ENCODE data around the gene PAGE2B.
"Not testable (repeated sequence)": the region's sequence is repeated elsewhere in the genome, so short reads cannot be mapped to it uniquely, and the experiment has no call there.

Gene PAGE2B

DNA sequence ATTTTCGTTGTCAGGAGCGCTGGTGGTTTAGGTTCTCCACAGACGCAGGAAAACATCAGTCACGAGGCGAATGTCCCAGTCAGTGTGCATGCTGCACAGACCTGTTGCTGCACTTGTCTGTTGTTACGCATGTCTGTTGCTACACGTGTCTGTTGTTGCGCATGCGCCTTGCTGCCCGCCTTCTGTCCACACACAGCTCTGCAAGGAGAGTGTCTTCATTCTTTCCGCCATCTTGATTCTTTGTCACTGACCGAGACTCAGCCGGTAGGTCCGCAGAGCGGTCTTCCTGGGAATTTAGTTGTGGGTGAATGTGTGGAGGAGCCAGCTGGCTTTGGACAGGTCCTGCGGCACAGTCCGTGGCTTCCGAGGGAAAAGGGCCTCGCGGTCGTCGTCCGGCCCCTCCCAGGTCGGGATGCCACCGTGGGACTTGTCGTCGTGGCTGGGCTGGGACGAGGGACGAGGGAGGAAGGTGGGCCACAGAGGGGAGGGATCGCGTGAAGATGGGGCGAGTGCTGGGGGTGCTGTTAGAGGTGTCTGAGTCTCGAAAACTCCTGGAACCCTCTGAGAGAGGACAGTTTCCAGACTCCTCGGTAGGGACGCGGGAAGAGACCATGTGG is at the start of gene PAGE2B:
Gene PAGE2B (plus strand): TSS at position 180 of the 617 bp plus-strand sequence. CDS start 1,012 bp downstream, outside the sequence.
- no peak for DNase-seq

GRCh38 chrX:55026143-55026542 is 48.7 kb upstream of the PAGE2B start:
- no peak for DNase-seq

- DNase-seq: no peak
Observed at GRCh38 chrX:55026840-55027239, 48.0 kb upstream of the PAGE2B start.

GRCh38 chrX:55028040-55028439 is 46.8 kb upstream of the PAGE2B start:
- no peak for DNase-seq

GRCh38 chrX:55028611-55029010 is 46.2 kb upstream of the PAGE2B start:
- DNase-seq: no peak

- no peak for DNase-seq
Observed at GRCh38 chrX:55029291-55029690, 45.5 kb upstream of the PAGE2B start.

DNA sequence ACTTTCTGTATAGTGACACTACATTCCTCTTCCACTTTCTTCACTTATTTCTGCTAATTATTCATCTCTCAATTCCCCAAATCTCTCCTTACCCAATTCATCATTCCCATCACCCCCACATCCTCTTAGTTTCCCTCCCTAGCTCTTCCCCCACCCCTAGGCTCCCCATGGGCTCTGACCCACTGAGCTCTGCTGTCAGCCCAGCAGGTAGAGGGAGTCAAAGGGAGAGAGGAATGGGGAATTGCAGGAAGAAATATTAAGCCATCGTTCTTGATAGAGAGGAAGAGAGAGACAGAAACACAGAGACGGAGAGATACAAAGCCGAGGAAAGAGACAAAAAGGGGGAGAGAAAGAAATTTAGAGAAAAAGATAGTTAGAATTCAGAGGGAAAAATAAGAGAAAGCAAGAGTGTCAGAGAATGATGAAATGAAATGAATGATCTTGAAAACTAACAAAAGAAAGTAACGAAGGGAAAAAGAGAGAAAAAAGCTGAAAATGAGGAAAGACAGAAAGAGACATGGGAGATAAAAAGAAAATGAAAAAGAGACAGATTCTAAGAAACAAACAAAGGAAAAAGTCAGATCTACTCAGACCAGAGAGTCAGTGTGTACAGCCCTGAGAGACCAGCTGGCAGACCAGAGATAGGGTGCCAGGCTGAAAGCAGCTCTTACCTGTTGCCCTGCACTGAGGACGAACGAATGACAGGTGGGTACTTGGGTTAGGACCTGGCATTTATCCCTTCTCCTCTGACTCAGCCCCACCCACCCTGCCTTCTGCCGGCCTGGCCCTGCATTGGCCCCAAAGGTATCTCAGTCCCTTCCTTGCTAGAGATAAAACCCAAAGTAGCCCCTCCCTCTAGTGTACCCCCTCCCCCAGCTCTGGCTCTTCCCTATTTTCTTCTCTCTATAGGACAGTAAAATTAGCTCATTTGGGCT is 44.3 kb upstream of the PAGE2B start, which contains the start of gene ALAS2:
Gene ALAS2 (minus strand): TSS at position 707 of the 935 bp plus-strand sequence. CDS start 4,977 bp downstream, outside the sequence.
- DNase-seq: no peak

- DNase-seq: no peak
Observed at GRCh38 chrX:55033429-55033828, 41.4 kb upstream of the PAGE2B start.

DNA sequence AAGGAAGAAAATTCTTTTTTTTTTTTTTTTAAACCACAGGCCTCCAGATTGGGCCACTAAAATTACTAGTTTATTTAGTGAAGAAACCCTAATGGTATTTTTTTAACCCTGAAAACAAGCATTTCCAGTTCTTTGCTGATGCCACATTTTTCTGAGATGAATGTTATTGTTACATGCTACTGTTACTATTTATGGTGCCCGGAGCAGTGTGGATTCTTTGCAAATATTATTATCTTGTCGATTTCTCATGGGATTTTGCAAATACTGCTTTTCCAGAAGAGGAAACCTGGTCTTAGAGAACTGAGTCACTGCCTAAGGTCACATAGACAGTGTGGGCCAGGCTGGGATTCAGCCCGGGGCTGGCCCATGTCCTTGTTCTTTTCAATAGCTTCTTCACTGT is 35.4 kb upstream of the PAGE2B start:
- DNase-seq: no peak

DNA sequence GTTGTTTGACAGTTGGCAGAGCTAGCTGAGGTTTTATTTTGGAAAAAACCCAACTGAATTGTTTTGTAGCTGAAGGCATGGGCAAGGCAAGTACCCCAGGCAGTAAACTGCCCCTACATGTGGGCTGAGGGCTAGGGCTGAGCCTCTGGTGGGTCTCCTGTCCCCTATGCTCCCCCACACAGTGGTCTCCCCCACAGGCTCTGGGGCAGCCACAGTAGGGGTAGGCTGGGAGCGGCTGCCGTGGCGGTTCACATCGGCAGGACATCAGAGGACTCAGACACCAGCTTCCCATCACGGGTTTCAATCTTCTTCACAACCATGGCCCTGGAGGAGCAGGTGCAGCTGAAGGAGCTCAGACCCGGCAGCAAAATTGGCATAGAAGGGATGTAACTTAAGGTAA is 33.3 kb upstream of the PAGE2B start:
- DNase-seq: no peak

DNA sequence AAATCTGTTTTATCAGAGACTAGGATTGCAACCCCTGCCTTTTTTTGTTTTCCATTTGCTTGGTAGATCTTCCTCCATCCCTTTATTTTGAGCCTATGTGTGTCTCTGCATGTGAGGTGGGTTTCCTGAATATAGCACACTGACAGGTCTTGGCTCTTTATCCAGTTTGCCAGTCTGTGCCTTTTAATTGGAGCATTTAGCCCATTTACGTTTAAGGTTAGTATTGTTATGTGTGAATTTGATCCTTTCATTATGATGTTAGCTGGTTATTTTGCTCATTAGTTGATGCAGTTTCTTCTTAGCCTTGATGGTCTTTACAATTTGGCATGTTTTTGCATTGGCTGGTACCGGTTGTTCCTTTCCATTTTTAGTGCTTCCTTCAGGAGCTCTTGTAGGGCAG is 24.2 kb upstream of the PAGE2B start:
- DNase-seq: not testable (repeated sequence)

DNA sequence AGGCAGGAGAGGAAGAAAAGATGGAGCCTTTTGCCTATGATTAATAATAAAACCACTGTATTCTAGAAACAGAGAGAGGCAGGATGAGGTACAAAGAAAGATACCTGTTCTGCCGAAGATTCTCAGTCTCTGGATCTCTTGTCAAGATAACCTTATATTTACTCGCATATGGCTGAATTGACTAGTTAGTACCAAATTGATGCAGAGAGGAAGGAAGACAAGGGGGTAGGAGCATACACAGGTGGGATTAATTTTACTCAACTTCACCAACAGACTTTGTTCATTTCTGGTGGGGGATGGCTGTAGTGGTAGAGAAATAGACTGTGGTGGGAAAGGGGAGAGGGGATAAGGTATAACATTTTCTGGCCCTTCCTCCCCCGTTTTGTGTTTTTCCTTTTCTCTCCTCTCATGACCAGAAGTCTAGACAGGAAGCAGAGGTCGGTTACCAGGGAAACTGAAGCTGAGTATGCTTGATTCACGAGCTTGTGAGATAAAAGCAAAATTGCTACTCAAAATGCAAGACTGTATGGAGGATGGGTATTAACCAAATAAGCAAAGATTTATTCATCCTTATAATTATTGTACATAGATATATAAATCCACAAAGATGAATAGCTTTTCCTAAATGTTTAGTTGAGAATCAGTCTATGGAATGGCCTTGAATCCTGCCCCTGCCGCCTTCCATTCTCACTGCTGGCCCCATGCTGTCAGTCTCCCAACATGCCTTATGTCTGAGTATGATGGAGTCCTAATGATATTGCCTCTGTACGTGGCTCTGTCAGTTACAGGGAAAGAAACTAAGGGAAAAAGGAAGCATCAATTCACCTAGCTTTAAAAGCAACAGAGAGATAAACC is 17.8 kb upstream of the PAGE2B start:
- DNase-seq: no peak

DNA sequence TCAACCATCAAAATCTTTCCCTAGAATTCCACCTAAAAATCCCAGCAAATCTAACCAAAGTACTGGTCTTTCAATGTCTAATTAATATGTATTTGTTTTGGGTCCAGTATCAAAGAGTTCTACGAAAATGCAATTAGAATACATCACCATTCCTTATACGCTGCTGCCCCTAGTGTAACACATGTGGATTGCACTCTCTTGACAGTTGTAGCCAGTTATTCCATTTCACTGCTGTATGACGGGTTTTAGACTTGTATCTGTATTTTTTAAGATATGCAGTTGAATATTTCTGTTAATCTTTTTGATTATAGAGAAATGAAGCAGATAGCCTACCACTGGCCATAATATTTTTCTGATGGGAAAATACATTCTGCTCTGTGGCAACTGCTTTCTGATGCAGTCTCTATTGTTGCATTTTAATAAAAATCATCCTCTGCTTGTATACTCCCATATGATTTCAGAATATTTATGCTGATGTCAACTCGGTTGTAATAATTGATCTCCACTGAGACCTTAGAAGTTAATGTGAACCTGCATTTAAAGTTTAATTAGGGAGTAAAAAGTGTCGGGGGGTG is 17.1 kb upstream of the PAGE2B start:
- DNase-seq: peak; percentile 24

DNA sequence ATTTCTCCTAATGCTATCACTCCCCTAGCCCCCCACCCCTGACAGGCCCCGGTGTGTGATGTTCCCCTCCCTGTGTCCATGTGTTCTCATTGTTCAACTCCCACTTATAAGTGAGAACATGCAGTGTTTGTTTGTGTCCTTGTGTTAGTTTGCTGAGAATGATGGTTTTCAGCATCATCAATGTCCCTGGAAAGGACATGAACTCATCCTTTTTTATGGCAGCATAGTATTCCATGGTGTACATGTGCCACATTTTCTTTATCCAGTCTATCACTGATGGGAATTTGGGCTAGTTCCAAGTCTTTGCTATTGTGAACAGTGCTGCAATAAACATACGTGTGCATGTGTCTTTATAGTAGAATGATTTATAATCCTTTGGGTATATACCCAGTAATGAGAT is 7.7 kb upstream of the PAGE2B start:
- DNase-seq: not testable (repeated sequence)

DNA sequence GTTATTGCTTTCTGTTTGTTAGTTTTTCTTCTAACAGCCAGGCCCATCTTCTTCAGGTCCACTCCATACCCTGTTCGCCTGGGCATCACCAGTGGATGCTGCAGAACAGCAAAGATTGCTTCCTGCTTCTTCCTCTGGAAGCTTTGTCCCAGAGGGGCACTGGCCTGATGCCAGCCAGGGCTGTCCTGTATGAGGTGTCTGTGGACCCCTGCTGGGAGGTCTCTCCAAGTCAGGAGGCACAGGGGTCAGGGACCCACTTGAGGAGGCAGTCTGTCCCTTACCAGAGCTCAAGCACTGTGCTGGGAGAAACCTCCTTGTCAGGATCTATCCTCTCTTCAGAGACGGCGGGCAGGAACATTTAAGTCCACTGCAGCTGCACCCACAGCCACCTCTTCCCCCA is 2.5 kb upstream of the PAGE2B start:
- no peak for DNase-seq

- DNase-seq: no peak
Observed at GRCh38 chrX:55088795-55089489, 14.1 kb downstream of the PAGE2B start, which contains the start of gene PAGE2. TSS of gene PAGE2 (plus strand) at chrX:55089018. CDS start at chrX:55090021, 1,003 bp downstream.

GRCh38 chrX:55098691-55099090 is 23.9 kb downstream of the PAGE2B start:
- no peak for DNase-seq

DNA sequence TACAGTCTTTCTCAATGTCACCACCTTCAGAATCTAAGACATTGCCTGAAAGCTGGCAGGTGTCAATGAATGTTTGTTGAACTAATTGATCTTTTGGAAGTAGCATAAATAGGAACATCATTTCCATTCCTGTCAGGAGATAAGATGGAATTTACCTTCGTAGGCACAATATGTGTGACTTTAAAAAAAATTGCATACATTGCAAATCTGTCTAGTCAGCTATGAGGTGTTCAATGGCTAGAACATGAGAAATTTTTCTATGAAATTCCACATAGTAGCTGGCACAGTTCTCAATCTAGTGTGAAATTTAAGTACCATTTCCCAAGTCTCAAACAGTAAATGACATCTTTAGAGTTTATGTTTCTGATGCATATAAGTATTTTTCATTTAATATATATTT is 24.3 kb downstream of the PAGE2B start:
- no peak for DNase-seq

DNA sequence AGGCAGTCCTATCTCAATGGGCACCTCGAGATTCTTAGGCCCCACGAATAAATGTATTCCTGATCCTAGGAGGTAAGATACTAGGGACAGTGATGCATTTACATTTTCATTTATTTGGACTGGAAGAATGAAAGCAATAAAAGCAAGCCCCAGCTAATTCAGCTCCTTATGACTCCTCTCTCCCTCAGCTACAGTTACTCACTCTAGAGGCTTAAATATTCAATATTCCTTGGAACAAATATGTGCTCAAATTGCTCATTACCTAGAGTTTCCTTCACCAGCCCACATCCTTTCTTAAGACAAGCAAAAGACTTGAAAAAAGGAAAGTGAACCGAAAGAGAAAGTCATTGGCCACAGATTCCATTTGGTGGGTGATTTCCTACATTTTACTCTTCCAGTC is 27.9 kb downstream of the PAGE2B start:
- DNase-seq: no peak

DNA sequence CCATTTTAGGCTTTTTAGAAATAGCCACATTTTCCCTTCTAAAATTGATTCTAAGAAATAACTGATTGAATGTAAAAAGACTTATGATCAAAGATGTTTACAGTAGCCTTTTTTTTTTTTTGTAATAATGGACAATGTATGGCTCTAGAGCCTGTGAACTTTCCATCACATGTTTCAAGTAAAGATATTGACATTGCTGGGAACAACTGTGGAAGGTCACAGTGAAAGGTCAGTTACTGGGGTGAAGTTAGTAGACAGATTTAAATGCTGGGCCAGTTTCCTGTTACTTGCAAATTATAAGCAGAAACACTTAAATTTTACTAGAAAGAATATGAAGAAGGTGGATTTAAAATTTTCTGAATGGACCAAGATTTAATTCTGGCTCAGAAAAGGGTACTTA is 32.4 kb downstream of the PAGE2B start:
- DNase-seq: no peak

GRCh38 chrX:55107911-55108310 is 33.1 kb downstream of the PAGE2B start:
- no peak for DNase-seq

DNA sequence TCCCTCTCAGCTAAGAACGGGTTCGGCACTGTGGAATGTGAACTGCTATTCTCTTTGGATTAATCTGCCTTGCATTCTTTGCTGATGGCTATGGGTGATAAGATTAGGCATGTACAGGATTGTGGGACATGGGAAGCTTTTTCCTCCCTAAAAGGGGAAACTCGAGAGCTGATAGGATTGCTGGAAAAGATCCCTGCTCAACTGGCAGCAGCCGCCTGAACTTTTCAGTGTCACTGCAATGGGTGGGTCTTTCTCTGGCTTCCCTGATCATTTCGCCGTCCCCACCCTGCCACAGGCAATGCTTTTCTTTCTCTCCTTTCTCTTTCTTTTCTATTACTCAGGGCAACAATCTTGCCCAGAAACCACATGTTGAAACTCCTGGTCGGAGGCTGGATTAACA is 34.5 kb downstream of the PAGE2B start:
- no peak for DNase-seq

Measured in NCI-H345 (cell line).